MCF 10A (cell line): Measurements from ENCODE around the gene ADAMTS13. TPM values are rescaled to one million over a fixed set of nuclear protein-coding genes. Genes with fewer than 3 reads are reported as not detected.

Experiments
- BruUV-seq: library from RNA; stranded (reverse); fragments of 400-500 nt; replicated peaks from 2 replicates; lab custom pipeline; 2021; lab: Mats Ljungman, UMichigan
- CTCF ChIA-PET: fragments of 300-600 bp; sonication (Branson Sonifier 250); formaldehyde crosslinking; extraction: SDS; loops from one replicate; lab custom pipeline; 2021; ENCODE audit warnings: antibody characterized with exemption, inconsistent platforms; lab: Yijun Ruan, JAX
- POLR2A ChIA-PET: fragments of 300-600, 350-650 bp; sonication (Branson Sonifier 250); formaldehyde crosslinking; extraction: SDS; loops from one replicate; lab custom pipeline; 2020; ENCODE audit warnings: antibody characterized with exemption, inconsistent platforms; lab: Yijun Ruan, JAX
- DNase-seq: peaks from one replicate; pipeline ENCODE4 v3.0.0-alpha.2; 2018; ENCODE audit not compliant: unreplicated experiment
- H3K27ac Mint-ChIP-seq: one replicate; pipeline ENCODE4 v1.8.0; 2022; ENCODE audit warnings: mild to moderate bottlenecking, low read depth, mixed read lengths; ENCODE audit not compliant: unreplicated experiment
- H3K27me3 Mint-ChIP-seq: one replicate; pipeline ENCODE4 v1.8.0; 2022; ENCODE audit warnings: mixed read lengths; ENCODE audit not compliant: insufficient read depth, unreplicated experiment
- H3K36me3 Mint-ChIP-seq: one replicate; pipeline ENCODE4 v1.8.0; 2022; ENCODE audit warnings: mild to moderate bottlenecking, moderate library complexity, mixed read lengths; ENCODE audit not compliant: insufficient read depth, unreplicated experiment
- H3K4me1 Mint-ChIP-seq: one replicate; pipeline ENCODE4 v1.8.0; 2022; ENCODE audit warnings: mixed read lengths; ENCODE audit not compliant: insufficient read depth, unreplicated experiment
- H3K4me3 Mint-ChIP-seq: one replicate; pipeline ENCODE4 v1.8.0; 2022; ENCODE audit warnings: mild to moderate bottlenecking, moderate library complexity, mixed read lengths; ENCODE audit not compliant: unreplicated experiment
- H3K9me3 Mint-ChIP-seq: one replicate; pipeline ENCODE4 v1.8.0; 2022; ENCODE audit warnings: mixed read lengths; ENCODE audit not compliant: unreplicated experiment
- intact Hi-C: fragments of 100-400 bp; cut with micrococcal nuclease; formaldehyde crosslinking; loops from 2 replicates; pipeline ENCODE4 v1.14.1; 2022
- total RNA-seq: library from RNA; stranded (reverse); gene quantifications from 2 replicates; pipeline ENCODE4 v1.2.3, GENCODE V29; 2022
- TF ChIP-seq, protein P1 (sequence below): fragments of 200-600 bp; IDR thresholded peaks from one replicate; pipeline ENCODE4 v1.8.0; 2022; ENCODE audit warnings: antibody characterized with exemption, mild to moderate bottlenecking; ENCODE audit not compliant: unreplicated experiment

The ADAMTS13 gene
- total RNA-seq, 1 experiment from 2014 or later, result 4.1 TPM

DNA sequence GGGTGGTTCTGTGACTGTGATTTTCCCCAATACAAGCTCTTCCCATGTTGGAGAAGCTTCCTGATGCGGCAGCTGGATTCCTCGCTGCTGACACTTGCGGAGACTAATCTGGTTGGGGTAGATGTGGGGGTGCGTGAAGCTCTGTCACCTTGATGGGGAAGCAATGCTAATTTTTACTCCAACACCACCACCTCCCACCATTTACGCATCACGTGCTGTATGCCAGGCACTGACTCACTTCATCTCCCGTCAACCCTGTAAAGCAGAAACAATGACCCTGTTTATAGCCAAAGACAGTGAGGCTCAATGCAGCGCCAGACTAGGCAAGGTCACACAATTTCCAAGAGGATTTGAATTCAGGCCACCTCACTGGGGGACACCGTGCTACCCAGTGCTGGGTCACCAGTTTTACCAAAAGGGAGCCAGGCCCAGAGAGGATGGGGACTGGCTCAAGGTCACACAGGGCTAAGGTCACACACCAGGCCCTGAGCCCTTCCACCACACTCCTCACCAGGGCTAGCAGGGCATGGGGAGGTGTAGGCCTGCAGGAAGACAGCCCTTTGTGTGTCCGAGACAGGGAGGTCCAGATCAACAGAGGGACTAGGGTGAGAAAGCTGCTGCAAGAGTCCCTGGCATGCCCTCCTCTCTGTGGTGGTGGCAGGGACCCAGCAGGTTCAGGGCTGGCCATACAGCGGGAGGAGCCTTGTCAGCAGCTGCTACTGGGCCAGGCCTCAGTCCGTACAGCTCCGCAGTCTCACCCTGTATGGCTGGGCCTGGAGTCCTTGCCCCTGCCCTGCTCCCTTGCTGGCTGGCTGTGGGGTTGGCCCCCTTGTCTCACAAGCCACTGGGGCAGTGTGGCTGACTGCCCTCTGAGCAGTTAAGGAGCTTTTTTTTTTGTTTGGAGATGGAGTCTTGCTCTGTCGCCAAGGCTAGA is 42.7 kb upstream of the ADAMTS13 start:
- BruUV-seq, result no TSS peak
- TF ChIP-seq, protein P1, sequence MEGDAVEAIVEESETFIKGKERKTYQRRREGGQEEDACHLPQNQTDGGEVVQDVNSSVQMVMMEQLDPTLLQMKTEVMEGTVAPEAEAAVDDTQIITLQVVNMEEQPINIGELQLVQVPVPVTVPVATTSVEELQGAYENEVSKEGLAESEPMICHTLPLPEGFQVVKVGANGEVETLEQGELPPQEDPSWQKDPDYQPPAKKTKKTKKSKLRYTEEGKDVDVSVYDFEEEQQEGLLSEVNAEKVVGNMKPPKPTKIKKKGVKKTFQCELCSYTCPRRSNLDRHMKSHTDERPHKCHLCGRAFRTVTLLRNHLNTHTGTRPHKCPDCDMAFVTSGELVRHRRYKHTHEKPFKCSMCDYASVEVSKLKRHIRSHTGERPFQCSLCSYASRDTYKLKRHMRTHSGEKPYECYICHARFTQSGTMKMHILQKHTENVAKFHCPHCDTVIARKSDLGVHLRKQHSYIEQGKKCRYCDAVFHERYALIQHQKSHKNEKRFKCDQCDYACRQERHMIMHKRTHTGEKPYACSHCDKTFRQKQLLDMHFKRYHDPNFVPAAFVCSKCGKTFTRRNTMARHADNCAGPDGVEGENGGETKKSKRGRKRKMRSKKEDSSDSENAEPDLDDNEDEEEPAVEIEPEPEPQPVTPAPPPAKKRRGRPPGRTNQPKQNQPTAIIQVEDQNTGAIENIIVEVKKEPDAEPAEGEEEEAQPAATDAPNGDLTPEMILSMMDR, result no peak
- no peaks in the 10 kb centered on the region for H3K27me3 Mint-ChIP-seq
- H3K36me3 Mint-ChIP-seq, result peaks cover 7% of the 10 kb centered on the region
- CTCF ChIA-PET, result interaction anchor here (0.6 to 1.4 kb wide), 2 partner anchors 31 to 108 kb away, joined by 3 read pairs; no protein-coding TSS in a partner anchor
- no peak overlapping the region for H3K27ac Mint-ChIP-seq
- no peaks in the 10 kb centered on the region for H3K9me3 Mint-ChIP-seq
- POLR2A ChIA-PET, result interaction anchor here (0.6 to 3.4 kb wide), 3 partner anchors 23 to 34 kb away, joined by 3 to 33 read pairs (median 3); partner anchors contain the start of genes SURF1 and SURF2
- H3K4me3 Mint-ChIP-seq, result no peak overlapping the region
- intact Hi-C loops, result no loop called here
- peaks cover 20% of the 10 kb centered on the region for H3K4me1 Mint-ChIP-seq
- DNase-seq, result no peak

DNA sequence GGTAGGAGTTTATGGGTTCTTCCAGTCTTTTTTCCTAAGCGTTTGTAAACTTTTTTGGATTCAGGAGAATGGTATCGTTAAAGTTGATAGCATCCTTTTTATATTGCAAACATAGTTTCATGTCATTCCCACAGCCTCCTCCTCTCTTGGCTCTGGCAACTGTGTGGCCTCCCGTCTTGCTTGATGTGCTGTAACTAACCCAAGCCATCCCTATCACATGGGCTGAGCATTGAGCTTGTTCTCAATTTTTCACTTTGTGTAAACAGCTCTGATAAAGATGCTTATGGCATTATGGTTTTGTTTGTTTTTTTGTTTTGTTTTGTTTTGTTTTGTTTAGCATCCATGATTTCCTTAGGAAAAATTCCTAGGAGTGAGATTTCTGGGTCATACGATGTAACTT is 41.4 kb upstream of the ADAMTS13 start:
- no peaks in the 10 kb centered on the region for H3K27me3 Mint-ChIP-seq
- ChIA-PET POLR2A (no interaction called here), CTCF (no interaction called here)
- H3K27ac Mint-ChIP-seq, result no peak overlapping the region
- TF ChIP-seq, protein P1, result no peak
- peaks cover 15% of the 10 kb centered on the region for H3K4me1 Mint-ChIP-seq
- intact Hi-C loops, result no loop called here
- no peak overlapping the region for H3K4me3 Mint-ChIP-seq
- H3K36me3 Mint-ChIP-seq, result no peaks in the 10 kb centered on the region
- no peaks in the 10 kb centered on the region for H3K9me3 Mint-ChIP-seq
- no peak for DNase-seq
- no TSS peak for BruUV-seq

DNA sequence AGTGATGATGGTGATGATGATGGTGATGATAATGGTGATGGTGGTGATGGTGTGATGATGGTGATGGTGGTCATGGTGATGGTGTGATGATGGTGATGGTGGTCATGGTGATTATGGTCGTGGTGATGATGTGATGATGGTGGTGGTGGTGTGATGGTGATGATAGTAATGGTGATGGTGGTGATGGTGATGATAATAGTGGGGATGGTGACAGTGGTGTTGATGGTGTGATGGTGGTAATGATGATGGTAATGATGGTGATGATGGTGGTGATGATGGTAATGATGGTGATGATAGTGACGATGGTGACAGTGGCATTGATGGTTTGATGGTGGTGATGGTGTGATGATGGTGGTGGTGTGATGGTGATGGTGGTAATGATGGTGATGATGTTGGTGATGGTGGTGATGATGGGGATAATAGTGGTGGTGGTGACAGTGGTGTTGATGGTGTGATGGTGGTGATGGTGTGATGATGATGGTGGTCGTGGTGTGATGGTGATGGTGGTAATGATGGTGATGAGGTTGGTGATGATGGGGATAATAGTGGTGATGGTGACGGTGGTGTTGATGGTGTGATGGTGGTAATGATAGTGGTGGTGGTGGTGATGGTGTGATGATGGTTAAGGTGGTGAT is 39.5 kb upstream of the ADAMTS13 start:
- Mint-ChIP-seq H3K9me3 (no peaks in the 10 kb centered on the region), H3K27ac (no peak overlapping the region), H3K27me3 (no peaks in the 10 kb centered on the region), H3K4me1 (peaks cover 9% of the 10 kb centered on the region), H3K36me3 (no peaks in the 10 kb centered on the region), H3K4me3 (no peak overlapping the region)
- intact Hi-C loops, result no loop called here
- no peak for DNase-seq
- TF ChIP-seq, protein P1, result no peak
- ChIA-PET CTCF (no interaction called here), POLR2A (no interaction called here)
- no TSS peak for BruUV-seq

GRCh38 chr9:133383438-133383837 is 38.7 kb upstream of the ADAMTS13 start:
- POLR2A ChIA-PET, result interaction anchor here (0.6 kb wide), 1 partner anchor 36 kb away, joined by 3 read pairs; the partner anchor contains the start of genes MED22 and RPL7A
- Mint-ChIP-seq H3K27ac (no peak overlapping the region), H3K4me3 (no peak overlapping the region), H3K9me3 (no peaks in the 10 kb centered on the region), H3K27me3 (no peaks in the 10 kb centered on the region), H3K36me3 (no peaks in the 10 kb centered on the region), H3K4me1 (peaks cover 1% of the 10 kb centered on the region)
- intact Hi-C loops, result no loop called here
- no TSS peak for BruUV-seq
- CTCF ChIA-PET, result no interaction called here
- TF ChIP-seq, protein P1, result no peak
- no peak for DNase-seq
